IMR-90 (cell line): ENCODE results near the gene ANO10. TPM values are rescaled to one million over a fixed set of nuclear protein-coding genes. Genes with fewer than 3 reads are reported as not detected.

Experiments used
- ATAC-seq: fragments of 200-7000 bp; cut with Tn5 transposase; 2 replicates; pipeline ENCODE4 v1.9.1; 2020; ENCODE audit warnings: low read depth, mild to moderate bottlenecking, moderate library complexity
- BruUV-seq: library from RNA; stranded (reverse); fragments of 400-500 nt; replicated peaks from 2 replicates; lab custom pipeline; 2021; lab: Mats Ljungman, UMichigan
- CTCF ChIA-PET: fragments of 300-600 bp; formaldehyde crosslinking; extraction: SDS; loops from one replicate; lab custom pipeline; 2021; ENCODE audit warnings: antibody characterized with exemption; lab: Yijun Ruan, JAX
- POLR2A ChIA-PET: fragments of 300-600 bp; sonication (Branson Sonifier 250); formaldehyde crosslinking; loops from one replicate; lab custom pipeline; 2022; ENCODE audit warnings: antibody characterized with exemption; ENCODE audit not compliant: unreplicated experiment; lab: Charles Lee
- DNase-seq: peaks from one replicate; pipeline ENCODE4 v3.0.0; 2013
- H2AFZ ChIP-seq: replicated peaks from 2 replicates; pipeline ENCODE3; 2013; ENCODE audit warnings: low read length, mild to moderate bottlenecking; ENCODE audit not compliant: poor library complexity
- H2AK5ac ChIP-seq: 2 replicates; pipeline ENCODE4 v1.6.1; 2013; ENCODE audit warnings: low read depth, low read length, inconsistent platforms
- H2AK9ac ChIP-seq: replicated peaks from 2 replicates; pipeline ENCODE3; 2013; ENCODE audit warnings: mild to moderate bottlenecking, low read depth, low read length, moderate library complexity; ENCODE audit not compliant: poor library complexity
- H2BK120ac ChIP-seq: 2 replicates; pipeline ENCODE4 v1.6.1; 2013; ENCODE audit warnings: low read depth, low read length, inconsistent platforms
- H2BK15ac ChIP-seq: 3 replicates; pipeline ENCODE4 v1.6.1; 2013; ENCODE audit warnings: low read depth, low read length, inconsistent platforms
- H2BK20ac ChIP-seq: 2 replicates; pipeline ENCODE4 v1.6.1; 2013; ENCODE audit warnings: low read depth, mild to moderate bottlenecking, inconsistent platforms, low read length, moderate library complexity
- H2BK5ac ChIP-seq: 2 replicates; pipeline ENCODE4 v1.6.1; 2013; ENCODE audit warnings: mild to moderate bottlenecking, low read depth, low read length, inconsistent platforms; ENCODE audit not compliant: poor library complexity, severe bottlenecking
- H3K14ac ChIP-seq: replicated peaks from 2 replicates; pipeline ENCODE4 v1.6.1; 2013; ENCODE audit warnings: low read depth, low read length, inconsistent platforms
- H3K18ac ChIP-seq: 2 replicates; pipeline ENCODE4 v1.6.1; 2013; ENCODE audit warnings: low read depth, low read length, control low read depth
- H3K23ac ChIP-seq: 2 replicates; pipeline ENCODE4 v1.6.1; 2013; ENCODE audit warnings: low read depth, low read length, inconsistent platforms
- H3K27ac ChIP-seq: 2 replicates; pipeline ENCODE4 v1.5.1; 2013; ENCODE audit warnings: mild to moderate bottlenecking, control low read depth, low read length; ENCODE audit not compliant: insufficient read depth
- H3K27me3 ChIP-seq: 2 replicates; pipeline ENCODE4 v1.6.1; 2013; ENCODE audit warnings: low read length; ENCODE audit not compliant: control insufficient read depth, insufficient read depth
- H3K36me3 ChIP-seq: 2 replicates; pipeline ENCODE4 v1.6.1; 2013; ENCODE audit warnings: low read length, mixed read lengths; ENCODE audit not compliant: control insufficient read depth, insufficient read depth
- H3K4ac ChIP-seq: 2 replicates; pipeline ENCODE4 v1.6.1; 2013; ENCODE audit warnings: low read depth, low read length, inconsistent platforms
- H3K4me1 ChIP-seq: 2 replicates; pipeline ENCODE4 v1.6.1; 2013; ENCODE audit warnings: low read length, mixed read lengths; ENCODE audit not compliant: control insufficient read depth, insufficient read depth
- H3K4me2 ChIP-seq: 2 replicates; pipeline ENCODE4 v1.6.1; 2013; ENCODE audit warnings: low read depth, mild to moderate bottlenecking, control low read depth, low read length, moderate library complexity
- H3K4me3 ChIP-seq: 2 replicates; pipeline ENCODE4 v1.5.1; 2013; ENCODE audit warnings: low read depth, mild to moderate bottlenecking, control low read depth, low read length, moderate library complexity; ENCODE audit not compliant: insufficient read depth
- H3K56ac ChIP-seq: 2 replicates; pipeline ENCODE4 v1.6.1; 2013; ENCODE audit warnings: low read length, inconsistent platforms; ENCODE audit not compliant: insufficient read depth; ENCODE audit errors: extremely low read depth
- H3K79me1 ChIP-seq, 2 experiments: 2 replicates each; pipeline ENCODE4 v1.6.1; 2013; ENCODE audit warnings: low read length in 2 of 2, inconsistent platforms in 1 of 2, low read depth in 1 of 2
- H3K9ac ChIP-seq: 2 replicates; pipeline ENCODE4 v1.6.1; 2013; ENCODE audit warnings: low read depth, low read length, control low read depth
- H3K9me1 ChIP-seq: 2 replicates; pipeline ENCODE4 v1.6.1; 2013; ENCODE audit warnings: low read length, inconsistent platforms; ENCODE audit not compliant: insufficient read depth
- H3K9me3 ChIP-seq: 2 replicates; pipeline ENCODE4 v1.6.1; 2013; ENCODE audit warnings: low read length; ENCODE audit not compliant: control insufficient read depth, insufficient read depth
- H4K20me1 ChIP-seq: 2 replicates; pipeline ENCODE4 v1.6.1; 2013; ENCODE audit warnings: low read length, inconsistent platforms; ENCODE audit not compliant: insufficient read depth
- H4K5ac ChIP-seq: 2 replicates; pipeline ENCODE4 v1.6.1; 2013; ENCODE audit warnings: mild to moderate bottlenecking, low read depth, low read length, control low read depth
- H4K8ac ChIP-seq, 2 experiments: 2 replicates each; pipeline ENCODE4 v1.6.1; 2013; ENCODE audit warnings: low read depth in 2 of 2, low read length in 2 of 2, control low read depth in 1 of 2, inconsistent platforms in 1 of 2
- H4K91ac ChIP-seq: 2 replicates; pipeline ENCODE4 v1.6.1; 2013; ENCODE audit warnings: low read depth, low read length, inconsistent platforms; ENCODE audit not compliant: insufficient read depth
- BHLHE40 ChIP-seq: fragments of 150-350 bp; IDR thresholded peaks from 2 replicates; pipeline ENCODE4 v1.6.1; 2016; ENCODE audit warnings: mild to moderate bottlenecking, low read depth, low read length
- MAZ ChIP-seq: IDR thresholded peaks from 2 replicates; pipeline ENCODE4 v1.6.1; 2012; ENCODE audit warnings: low read depth, mild to moderate bottlenecking, low read length, improper control_type of control experiment, moderate library complexity, borderline replicate concordance
- NFE2L2 ChIP-seq: fragments of 150-350 bp; IDR thresholded peaks from 2 replicates; pipeline ENCODE4 v1.6.1; 2016; ENCODE audit warnings: low read depth, mild to moderate bottlenecking, low read length
- RCOR1 ChIP-seq: IDR thresholded peaks from 2 replicates; pipeline ENCODE4 v1.6.1; 2012; ENCODE audit warnings: mild to moderate bottlenecking, low read length, improper control_type of control experiment; ENCODE audit not compliant: insufficient replicate concordance
- RFX5 ChIP-seq: IDR thresholded peaks from 2 replicates; pipeline ENCODE4 v1.8.0; 2012; ENCODE audit warnings: low read depth, mild to moderate bottlenecking, low read length, moderate library complexity
- USF2 ChIP-seq: fragments of 150-350 bp; IDR thresholded peaks from 2 replicates; pipeline ENCODE4 v1.6.1; 2017; ENCODE audit warnings: mild to moderate bottlenecking, antibody characterized with exemption, low read length, low read depth
- WGBS, 2 experiments: methylation state at CpG; one replicate each; pipeline versions ENCODE4 v1.1.5 to v1.1.7; 2013; ENCODE audit warnings: missing lambda C conversion rate in 2 of 2; ENCODE audit not compliant: insufficient read length in 1 of 2; ENCODE audit errors: extremely low coverage in 2 of 2; 5-methylcytosine and 5-hydroxymethylcytosine counted together
- dilution Hi-C: fragments of 300-500 bp; cut with HindIII; formaldehyde crosslinking; loops from one replicate; pipeline ENCODE4 v1.14.3; 2018; ENCODE audit warnings: low sequenced_read_pairs; ENCODE audit not compliant: unreplicated experiment
- in situ Hi-C: fragments of 300-500 bp; cut with MboI; formaldehyde crosslinking; loops from 3 replicates; pipeline ENCODE4 v1.14.3; 2019; ENCODE audit warnings: low sequenced_read_pairs, inconsistent platforms, mixed read lengths
- intact Hi-C: fragments of 100-400 bp; cut with micrococcal nuclease; formaldehyde crosslinking; loops from 2 replicates; pipeline ENCODE4 v1.10.0; 2022
- polyA plus RNA-seq, 3 experiments: library from polyadenylated mRNA; depleted of rRNA; stranded (reverse); fragments of >200 nt; gene quantifications; 2 replicates each; pipeline ENCODE4 v1.2.3, GENCODE V29; 2012; ENCODE audit warnings: low replicate concordance in 1 of 3
- total RNA-seq: library from RNA; depleted of rRNA; stranded (reverse); fragments of >200 nt; gene quantifications from 2 replicates; pipeline ENCODE4 v1.2.3, GENCODE V29; 2012

The ANO10 gene
- total and polyA plus RNA-seq, 2 of the 4 experiments (the other 2 are of a cell fraction) = 28.5 to 41.6 TPM

- Histone ChIP-seq H2BK120ac (no peak overlapping the region), H2BK15ac (no peak overlapping the region), H3K79me1 (peaks cover 21 to 22% of the 10 kb centered on the region in 2 experiments), H3K23ac (no peak overlapping the region), H4K20me1 (peaks cover 7% of the 10 kb centered on the region; the same call in 1 of the 2 replicates), H3K9me1 (no peaks in the 10 kb centered on the region; the same call in 1 of the 2 replicates), H3K27me3 (no peaks in the 10 kb centered on the region), H3K14ac (no peak overlapping the region), H2AK5ac (no peak overlapping the region), H4K91ac (no peak overlapping the region), H3K4me1 (no peaks in the 10 kb centered on the region), H3K4me2 (no peak overlapping the region), H3K9ac (no peak overlapping the region), H2AFZ (no peak overlapping the region), H3K9me3 (peaks cover 22% of the 10 kb centered on the region), H3K27ac (no peak overlapping the region), H2BK20ac (no peak overlapping the region), H3K18ac (no peak overlapping the region), H4K5ac (no peak overlapping the region), H3K36me3 (peaks cover 31% of the 10 kb centered on the region), H4K8ac (no peak overlapping the region), H2AK9ac (no peak overlapping the region), H2BK5ac (no peak overlapping the region), H3K56ac (no peak overlapping the region), H3K4ac (no peak overlapping the region), H3K4me3 (no peak overlapping the region)
- in situ Hi-C loops (no loop called here), dilution Hi-C loops (no loop called here), intact Hi-C loops (no loop called here)
- WGBS, 2 experiments = no CpG with 5 or more reads among the region's 1 CpG
- TF ChIP-seq RFX5 = no peak
- no peak for TF ChIP-seq MAZ
- TF ChIP-seq USF2 = no peak
- no peak for TF ChIP-seq RCOR1
- TF ChIP-seq BHLHE40 = no peak
- no peak for TF ChIP-seq NFE2L2
- ATAC-seq (no peak), DNase-seq (no peak)
- CTCF ChIA-PET = no interaction called here
- BruUV-seq = no TSS peak
- POLR2A ChIA-PET = no interaction called here
These were observed 286.0 kb downstream of the ANO10 start for GRCh38 chr3:43335799-43336198.
